HG02870 (cell line): ENCODE results near the gene ZNF407.
A peak's percentile ranks its signal among the peaks of the same experiment; 100 is the strongest.

Source experiments
- ATAC-seq: cut with Tn5 transposase; IDR thresholded peaks from one replicate; pipeline ENCODE4 v1.9.1; 2021; ENCODE audit warnings: mild to moderate bottlenecking, moderate library complexity; ENCODE audit not compliant: unreplicated experiment

The ZNF407 gene

DNA sequence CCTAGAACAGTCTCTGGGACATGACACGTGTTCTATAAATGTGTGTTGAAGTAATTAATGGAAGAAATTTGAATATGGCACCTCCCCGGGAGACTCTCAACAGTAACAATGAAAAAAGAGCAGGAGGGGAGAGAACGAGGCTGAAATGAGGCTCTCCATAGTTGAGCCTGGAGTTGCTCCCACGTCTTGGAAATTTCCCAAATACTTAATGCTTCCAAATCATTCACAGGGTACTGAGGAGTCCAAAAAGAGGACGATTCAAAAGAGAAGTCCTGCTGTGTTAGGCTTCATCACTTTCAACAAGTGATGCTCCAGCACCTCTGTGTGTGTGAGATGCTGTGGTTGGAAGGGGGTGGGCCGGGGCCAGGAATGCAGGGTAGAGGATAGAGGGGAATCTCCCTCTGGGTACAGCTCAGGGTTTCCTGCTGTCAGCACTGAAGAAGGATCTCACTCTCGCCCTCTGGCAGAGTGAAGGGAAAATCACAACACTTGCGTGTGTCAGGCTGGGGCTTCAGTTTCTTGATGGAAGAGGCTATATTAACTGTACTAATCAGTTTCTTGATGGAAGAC, 18.1 kb upstream of the ZNF407 start:
- no peak for ATAC-seq

DNA sequence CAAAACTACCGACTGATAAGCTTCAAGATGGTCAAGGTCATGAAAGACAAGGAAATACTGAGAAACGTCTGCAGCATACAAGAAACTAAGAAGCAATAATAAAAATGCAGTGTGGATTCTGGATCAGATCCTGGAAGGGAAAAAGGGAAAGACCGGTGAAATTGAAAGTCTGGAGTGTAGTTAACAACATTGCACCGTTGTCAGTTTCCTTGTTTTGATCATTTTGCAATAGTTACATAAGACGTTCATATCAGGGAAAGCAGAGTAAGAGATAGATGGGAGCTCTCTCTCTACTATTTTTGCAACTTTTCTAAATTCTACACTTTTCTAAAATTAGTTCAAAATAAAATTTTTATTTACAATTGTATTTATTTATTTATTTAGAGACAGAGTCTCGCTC, 15.0 kb upstream of the ZNF407 start:
- no peak for ATAC-seq

DNA sequence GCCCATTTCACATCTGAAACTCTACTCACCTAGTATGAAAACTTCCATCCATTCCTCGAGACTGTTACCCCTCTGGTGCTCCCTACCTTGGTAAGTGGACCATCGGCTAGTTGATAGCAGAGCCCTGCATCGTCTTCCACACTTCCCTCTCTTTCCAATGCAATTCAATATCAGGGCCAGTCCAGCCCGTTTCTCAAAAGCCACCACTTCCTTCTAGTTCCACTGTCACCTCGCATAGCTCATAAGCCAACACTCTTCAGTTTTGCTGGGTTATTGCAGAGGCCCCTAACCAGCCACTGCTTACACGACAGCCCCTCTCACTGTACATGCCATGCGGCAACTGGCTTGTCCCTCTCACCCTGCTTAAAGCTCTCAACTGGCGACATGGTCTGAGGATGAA, 10.2 kb upstream of the ZNF407 start:
- no peak for ATAC-seq

DNA sequence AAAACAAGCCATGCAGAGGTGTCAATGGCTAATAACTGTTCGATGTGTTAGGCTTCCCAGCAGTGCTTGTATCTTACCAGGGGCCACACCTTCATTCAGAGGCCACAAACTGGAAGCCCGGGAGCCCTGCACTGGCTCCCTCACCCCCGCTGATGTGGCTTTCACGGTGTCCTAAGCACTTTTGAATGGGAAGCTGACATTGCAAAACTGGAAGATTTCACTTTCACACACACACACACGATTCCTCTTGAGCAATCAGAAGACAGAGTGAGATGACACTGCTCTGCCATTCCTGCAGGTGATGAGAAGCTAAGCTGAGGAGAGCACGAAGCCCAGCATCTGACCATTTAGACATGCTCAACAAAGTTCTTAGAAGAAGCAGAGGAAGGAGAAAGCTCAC, 8.6 kb upstream of the ZNF407 start:
- ATAC-seq: no peak

DNA sequence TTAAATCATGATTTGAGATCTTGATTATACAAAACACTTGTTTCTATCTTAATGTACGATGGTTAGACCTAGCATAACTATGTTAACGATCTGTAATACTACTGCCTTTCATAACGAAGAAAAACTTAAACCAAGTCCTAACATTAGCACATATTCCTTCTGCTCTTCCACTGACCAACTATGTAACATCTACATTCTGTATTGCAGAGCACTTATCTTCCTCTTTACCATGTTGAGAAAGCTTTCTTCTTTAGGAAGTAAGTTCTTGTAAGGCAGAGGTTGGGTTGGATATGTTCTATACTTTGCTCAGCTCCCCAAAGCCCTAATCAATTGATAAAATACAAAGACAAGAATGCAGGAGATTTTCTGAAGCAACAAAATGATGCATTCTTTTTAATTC, 7.9 kb upstream of the ZNF407 start:
- no peak for ATAC-seq

DNA sequence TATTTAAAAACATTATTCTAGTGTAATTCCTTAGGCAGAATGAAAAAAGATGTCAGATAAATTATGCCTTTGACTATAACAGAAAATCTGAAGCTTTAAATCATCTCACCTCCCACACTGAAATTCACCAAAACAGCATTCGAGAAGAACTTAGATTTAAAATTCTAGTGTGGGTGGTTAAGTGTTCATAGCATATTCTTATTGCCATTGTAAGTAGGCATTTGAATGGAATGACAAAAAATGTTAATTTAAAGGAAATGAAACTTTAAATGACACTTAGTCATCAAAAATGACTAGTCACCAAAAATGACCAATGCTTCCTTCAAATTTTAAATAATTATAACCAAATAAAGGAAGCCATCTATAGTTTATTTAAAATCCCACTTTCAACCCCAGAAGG, 7.0 kb upstream of the ZNF407 start:
- no peak for ATAC-seq

DNA sequence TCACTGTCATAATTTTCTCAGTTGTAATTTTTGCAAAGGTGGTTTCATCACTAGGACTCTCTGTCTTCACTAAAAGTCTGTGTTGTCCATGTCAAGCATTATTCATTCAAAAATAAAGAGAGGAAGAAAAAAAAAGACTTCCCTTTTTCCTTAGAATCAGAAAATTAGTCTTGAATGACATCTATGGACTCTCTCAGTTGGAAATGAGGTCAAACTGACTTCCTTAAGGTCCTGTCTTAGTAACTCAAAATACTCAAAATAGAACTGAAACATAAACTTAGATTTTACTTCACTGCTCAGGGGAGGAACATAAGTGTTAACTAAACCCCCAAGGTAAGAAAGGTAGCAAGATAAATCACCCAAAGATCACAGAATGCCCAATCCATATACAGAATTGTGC, 2.2 kb upstream of the ZNF407 start:
- peak; percentile 27 for ATAC-seq

DNA sequence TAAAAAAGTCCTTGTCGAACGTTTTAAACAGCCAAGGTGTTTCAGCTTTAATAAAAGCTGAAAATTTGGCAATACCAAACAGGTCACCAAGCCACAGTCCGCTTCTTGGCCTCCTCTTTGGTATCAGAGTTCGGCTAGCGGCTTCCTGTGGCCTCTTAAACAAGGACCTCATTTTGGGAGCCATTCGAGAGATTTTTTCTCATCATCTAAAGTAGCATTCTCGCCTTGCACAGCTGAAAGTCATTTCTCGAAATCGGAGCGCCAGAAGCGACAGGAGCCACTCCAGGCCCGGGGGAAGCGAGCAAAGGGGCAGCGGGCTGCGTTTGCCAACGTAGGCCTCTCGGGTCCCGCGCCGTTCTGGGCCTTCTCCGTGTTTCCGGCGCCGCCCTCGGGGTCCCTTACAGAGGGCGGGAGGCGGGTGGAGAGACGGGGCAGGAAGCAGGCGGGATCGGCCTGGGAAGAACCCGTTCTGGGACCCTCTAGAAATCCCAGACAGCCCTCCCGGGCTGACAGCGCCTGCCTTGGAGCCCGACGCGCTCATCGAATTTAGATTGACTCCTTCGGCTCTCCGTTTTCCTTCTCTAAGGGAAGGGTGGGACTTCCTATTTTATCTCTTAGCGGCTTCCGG, 522 bp upstream of the ZNF407 start:
- ATAC-seq: peak; percentile 25

DNA sequence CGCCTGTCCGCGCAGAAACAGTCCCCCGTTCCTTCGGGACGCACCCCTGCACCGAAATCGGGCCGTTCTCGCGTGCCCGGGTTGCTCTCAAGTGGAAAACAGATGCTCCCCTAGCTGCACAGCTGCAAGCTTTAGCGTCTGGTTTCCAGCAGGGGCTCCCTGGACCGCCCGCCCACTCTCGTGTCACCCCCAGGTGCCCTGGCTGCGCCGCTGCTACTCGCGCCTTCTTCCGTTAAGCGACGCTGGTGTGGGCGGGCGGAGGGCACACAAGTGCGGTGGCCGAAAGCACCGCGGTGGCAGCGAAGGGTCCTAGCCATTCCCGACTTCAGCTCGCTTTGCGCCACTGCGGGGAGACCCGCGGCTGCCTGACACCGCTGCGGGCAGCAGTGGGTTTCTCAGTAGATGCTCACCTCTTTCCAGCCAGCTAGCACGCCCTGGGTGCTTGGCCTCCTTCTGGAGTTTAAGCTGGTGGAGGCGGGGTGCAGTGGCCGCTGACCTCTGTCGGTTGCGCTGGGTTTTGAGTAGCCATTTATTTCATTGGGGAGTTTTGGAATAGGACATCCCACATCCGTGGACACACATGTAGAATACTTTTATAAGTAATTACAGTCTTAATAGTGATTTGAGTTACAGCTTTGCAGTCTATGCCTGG, 806 bp downstream of the ZNF407 start:
- ATAC-seq: peak; percentile 49

DNA sequence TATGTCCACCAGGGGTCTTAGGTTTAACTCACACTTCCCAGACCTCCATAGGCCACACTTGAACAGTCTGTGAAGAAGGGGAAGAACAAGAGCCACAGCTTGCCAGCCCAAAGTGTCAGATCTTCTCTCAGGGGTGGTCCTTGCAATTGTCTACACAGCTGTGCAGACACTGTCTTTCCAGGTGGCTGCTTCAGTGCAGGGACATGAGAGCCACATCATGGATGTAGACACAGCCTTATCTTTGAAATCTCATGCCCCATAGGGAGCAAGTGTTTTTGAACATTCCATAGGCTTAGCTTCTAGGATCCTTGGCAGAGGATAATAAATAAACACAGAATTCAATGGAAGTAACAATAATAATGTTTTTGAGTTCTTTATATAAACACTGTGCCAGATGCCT, 6.7 kb downstream of the ZNF407 start:
- no peak for ATAC-seq

DNA sequence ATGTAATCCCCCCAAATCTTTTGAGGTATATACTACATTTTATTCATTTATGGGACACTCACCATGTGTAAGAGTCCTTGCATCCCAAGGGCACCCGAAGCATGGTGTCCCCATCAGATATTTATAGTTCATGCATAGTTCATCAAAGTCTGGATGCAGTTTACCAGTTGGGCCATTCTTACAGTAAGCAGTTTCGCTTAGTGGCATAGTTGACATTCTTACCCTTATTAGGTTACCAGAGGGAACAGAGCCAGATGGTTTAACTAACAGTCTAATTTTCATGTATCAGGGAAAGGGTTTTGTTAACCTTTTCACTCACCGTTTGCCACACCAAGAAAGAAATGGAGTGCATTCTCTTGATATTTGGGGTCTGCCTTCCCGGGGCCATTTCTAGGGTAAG, 7.1 kb downstream of the ZNF407 start:
- no peak for ATAC-seq

DNA sequence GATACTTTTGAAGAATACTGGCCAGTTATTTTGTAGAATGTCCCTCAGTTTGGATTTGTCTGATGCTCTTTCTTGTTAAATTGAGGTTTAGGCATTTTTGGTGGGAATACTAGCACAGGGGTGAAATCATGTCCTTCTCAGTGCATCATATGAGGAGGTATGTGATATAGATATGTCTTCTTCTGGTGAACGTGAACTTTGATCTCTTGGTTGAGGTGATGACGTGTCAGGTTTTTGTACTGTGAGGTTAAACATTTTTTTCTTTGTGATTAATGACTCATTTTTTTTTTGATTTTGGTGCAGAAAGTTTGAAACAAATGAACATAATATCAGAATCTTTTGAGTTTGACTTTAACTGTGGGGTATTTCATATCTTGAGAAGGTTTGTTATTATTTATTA, 11.0 kb downstream of the ZNF407 start:
- ATAC-seq: no peak

DNA sequence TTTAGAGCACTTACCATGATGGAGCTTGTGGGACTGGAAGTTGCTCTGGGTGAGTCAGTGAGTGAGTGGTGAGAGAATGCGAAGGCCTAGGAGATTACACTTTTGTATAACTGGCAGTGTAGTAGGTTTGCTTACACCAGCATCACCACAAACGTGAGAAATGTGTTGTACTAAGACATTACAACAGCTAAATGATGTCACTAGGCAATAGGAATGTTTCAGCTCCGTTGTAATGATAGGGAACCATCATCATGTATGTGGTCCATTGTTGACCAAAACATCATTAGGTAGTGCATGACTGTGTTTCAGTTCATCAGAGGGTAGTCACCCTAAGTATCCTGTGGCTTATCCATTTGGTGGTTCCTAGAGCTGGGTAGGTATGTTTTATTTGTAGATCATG, 11.9 kb downstream of the ZNF407 start:
- no peak for ATAC-seq

DNA sequence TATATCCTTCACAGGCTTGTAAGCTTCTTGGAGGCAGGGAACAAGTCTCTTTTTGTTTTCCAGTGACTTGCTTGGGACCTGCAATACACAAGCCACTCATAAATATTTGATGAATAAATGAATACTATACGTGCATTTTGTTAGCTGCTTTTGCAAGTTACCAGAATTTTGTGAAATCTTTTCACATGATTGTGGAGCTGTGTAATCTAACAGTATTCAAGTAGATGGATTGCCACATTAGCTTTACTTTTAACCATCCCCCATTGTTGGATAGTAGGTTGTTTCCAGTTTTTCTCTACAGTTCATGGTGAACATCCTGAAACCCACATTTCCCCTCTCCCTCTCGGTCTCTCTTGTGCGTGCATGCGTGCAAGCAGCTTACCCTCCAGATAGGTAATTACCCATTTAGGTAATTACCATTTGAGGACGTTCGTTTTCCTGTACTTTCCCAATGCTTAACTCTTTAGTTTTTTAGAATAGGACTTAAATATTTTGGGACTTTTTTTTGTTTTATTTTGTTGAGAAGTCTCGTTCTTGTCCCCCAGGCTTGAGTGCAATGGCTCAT, 12.5 kb downstream of the ZNF407 start:
- no peak for ATAC-seq

DNA sequence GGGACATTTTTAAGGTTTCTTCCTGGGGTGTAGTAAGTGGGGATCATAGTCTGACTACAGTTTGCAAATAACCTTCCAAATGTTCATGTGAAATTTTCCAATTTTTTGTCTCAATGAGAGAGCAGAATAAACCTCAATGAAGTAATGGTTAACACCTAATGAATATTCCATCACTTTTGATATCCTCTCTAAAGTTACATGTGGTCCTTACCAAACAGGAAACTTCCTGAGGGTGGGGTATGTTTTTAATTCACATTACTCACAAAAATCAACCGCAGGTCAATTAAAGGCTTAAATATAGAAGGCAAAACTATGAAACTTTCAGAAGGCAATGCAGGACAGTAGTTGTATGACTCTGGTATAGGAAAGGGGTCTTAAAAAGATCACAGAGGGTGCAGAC, 13.2 kb downstream of the ZNF407 start:
- ATAC-seq: no peak

DNA sequence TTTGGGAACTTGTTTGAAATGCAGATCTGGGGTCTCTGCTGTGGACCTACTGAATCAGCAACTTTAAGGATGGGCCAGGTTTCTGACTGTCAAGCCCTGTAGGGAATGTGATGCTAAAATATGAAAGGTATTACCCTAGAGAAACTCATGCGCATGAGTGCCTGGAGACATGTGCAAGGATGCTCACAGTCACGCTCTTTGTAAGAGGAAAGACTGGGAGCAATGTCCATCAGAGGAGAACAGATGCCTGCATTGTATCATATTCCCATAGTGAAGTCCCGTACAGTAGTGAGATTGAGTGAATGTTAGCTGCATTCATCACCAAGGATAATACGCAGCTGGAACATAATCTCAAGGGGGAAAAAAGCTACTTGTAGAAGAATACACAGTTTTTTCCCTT, 14.1 kb downstream of the ZNF407 start:
- no peak for ATAC-seq

DNA sequence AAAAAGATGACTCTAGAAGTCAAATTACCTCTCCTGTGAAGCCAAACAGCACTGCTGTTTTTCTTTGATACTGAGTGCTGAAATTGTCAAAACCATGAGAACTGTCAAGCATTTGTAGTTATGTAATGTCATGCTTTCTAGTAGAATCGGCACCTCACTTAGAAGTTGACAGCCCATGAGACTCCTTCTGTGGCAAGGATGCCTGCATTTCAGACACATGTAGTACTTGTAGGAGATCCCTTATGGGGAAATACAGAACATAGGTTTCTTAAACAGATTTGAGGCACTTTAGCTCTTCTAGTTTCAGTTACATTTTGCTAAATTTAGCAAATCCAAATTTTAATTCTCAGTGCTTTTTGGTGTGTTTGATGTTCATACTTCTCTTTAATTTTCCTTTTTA, 15.7 kb downstream of the ZNF407 start:
- ATAC-seq: peak; percentile 44

DNA sequence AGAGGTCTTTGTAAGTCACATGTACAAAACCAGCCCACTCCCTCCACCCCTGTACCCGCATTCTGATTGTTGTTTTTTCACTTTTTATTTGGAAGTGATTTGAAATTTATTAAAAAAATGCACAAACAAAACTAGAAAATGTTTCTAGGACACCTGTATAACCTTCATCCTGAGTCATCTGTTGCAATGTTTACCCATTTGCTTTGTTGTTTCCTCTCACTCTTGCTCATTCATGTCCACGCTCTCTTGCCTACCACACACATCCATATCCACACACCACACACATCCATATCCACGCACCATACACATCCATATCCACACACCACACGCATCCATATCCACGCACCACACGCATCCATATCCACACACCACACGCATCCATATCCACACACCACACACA, 18.8 kb downstream of the ZNF407 start:
- no peak for ATAC-seq

DNA sequence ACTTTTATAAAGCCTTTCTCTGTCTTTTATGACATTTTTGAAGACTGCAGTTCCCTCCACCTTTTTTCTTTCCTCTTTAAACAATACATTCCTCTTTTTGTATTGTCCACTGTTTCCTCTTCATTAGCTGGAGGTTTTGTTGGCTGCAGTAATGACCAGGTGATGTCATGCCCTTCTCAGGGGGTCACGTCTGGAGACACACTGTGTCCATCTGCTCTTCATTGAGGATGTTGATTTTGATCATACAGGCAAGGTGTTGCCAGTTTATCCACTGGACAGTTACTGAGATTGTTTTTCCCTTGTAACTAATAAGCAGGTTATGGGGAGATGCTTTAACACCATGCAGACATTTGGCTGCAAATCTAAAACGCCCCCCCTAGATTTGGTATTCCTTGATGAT, 19.8 kb downstream of the ZNF407 start:
- ATAC-seq: no peak

DNA sequence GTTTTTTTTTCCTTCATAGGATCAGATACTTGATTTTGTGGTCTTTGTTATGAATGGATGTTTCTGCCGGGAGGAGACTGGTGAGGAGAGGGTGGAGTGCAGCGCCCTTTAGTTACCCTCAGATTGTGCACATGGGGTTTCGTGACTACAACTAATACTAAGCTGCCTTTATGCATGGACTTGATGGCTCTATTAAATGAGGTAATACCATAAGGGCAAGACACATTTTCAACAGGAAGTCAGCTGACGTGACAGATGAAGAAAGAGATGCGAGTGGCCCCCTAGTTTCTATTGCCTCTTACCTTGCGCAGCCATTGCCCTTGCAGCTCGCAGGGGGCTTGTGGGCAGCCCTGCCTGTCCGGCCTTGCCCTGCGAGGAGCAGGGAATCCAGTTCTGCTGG, 24.4 kb downstream of the ZNF407 start:
- ATAC-seq: no peak

DNA sequence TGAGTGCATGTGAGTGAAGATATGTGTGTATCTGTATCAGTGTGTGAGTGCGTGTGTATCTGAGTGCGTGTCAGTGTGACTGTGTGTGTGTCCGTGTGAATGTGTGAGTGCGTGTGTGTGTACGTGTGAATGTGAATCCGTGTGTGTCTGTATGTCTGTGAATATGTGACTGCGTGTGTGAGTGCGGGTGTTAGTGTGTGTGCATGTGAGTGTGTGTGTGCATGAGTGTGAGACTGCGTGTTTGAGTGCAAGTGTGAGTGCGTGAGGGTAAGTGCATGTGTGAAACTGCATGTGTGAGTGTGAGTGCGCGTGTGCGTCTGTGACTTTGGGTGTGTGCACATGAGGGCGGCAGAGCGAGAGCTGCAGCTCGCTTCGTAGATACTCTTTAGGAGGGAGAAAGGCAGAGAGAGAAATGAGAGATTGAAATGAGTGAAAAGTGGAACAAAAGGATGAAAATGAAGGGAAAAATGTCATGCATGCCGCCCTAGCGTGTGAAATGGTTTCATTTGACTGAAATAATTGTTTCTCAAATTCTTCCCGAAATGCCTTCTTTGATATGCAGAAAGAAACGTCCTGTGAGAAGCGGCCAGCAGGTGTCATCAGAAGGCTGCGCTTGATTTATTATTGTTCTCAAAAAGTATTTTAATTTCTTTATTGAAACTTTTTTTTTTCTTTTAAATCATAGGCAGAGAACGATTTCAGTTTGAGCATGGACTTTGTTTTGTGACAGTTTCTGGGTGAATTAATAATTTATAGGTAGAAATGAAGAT, 25.6 kb downstream of the ZNF407 start:
- ATAC-seq: no peak

DNA sequence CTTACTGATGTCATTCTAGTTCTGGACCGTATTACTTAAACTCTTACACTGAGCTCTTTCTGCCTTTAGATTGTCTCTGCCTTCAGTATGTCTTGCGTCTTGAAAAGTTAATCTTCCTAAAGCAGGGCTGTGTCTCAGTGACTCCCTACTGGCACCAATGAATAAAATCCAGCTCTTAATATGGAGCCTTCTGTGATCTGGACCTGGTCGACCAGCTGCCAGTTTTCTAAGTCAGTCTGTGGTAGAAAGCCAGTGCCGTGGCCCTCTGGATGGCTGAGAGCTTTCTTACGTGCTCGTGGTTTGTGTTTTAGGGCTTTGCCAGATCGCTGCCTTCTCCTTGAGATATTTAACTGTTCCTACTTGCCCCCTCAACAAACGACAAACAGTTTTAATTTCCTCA, 26.8 kb downstream of the ZNF407 start:
- no peak for ATAC-seq
